Adrenal gland (tissue), 12 donors: ENCODE measurements around the gene SPATS2. TPM values are rescaled to one million over a fixed set of nuclear protein-coding genes. Genes with fewer than 3 reads are reported as not detected.

Experiments
- DNase-seq, 7 donors: peaks; one replicate each; pipeline ENCODE4 v3.0.0-alpha.2; 2019 to 2020
- H3K27ac ChIP-seq, 5 donors: fragments of 200-600 bp; sonication (generic) in 4 of 5; 1 replicate in 3 of 5; 2 replicates in 2 of 5; pipeline versions ENCODE4 v1.5.1 to v1.8.0; 2016 to 2020; ENCODE audit warnings: mild to moderate bottlenecking in 1 of 5
- H3K27me3 ChIP-seq: fragments of 200-600 bp; 2 replicates; pipeline ENCODE4 v1.8.0; 2021
- H3K36me3 ChIP-seq, 2 donors: fragments of 200-600 bp; replicated peaks in 1 of 2; 1 replicate in 1 of 2; 2 replicates in 1 of 2; pipeline versions ENCODE4 v1.5.1 to v1.8.0; 2018 to 2022
- H3K4me1 ChIP-seq, 2 donors: fragments of 200-600 bp; replicated peaks in 1 of 2; 1 replicate in 1 of 2; 2 replicates in 1 of 2; pipeline versions ENCODE4 v1.5.1 to v1.8.0; 2018 to 2021
- H3K4me3 ChIP-seq, 4 donors: fragments of 200-600 bp; sonication (generic) in 3 of 4; one replicate each; pipeline ENCODE4 v1.5.1; 2016 to 2018
- H3K9me3 ChIP-seq, 3 donors: fragments of 200-600 bp; sonication (generic) in 1 of 3; replicated peaks in 1 of 3; 1 replicate in 2 of 3; 2 replicates in 1 of 3; pipeline versions ENCODE4 v1.5.1 to v1.8.0; 2016 to 2021
- POLR2A ChIP-seq, 2 donors: fragments of 450-650 bp; IDR thresholded peaks; one replicate each; pipeline ENCODE4 v1.6.1; 2017; ENCODE audit warnings: antibody characterized with exemption in 2 of 2, mild to moderate bottlenecking in 2 of 2, moderate library complexity in 1 of 2
- WGBS, 4 donors: extraction: QIAGEN DNeasy Blood & Tissue Kit in 2 of 4; methylation state at CpG; one replicate each; pipeline versions ENCODE4 v1.1.5 to v1.1.7; 2013 to 2017; 5-methylcytosine and 5-hydroxymethylcytosine counted together
- intact Hi-C, 2 donors: fragments of 100-400 bp; cut with DNase I; formaldehyde crosslinking; loops; one replicate each; pipeline versions ENCODE4 v1.14.1 to v1.15.0; 2022 to 2023
- polyA plus RNA-seq, 3 donors: library from polyadenylated mRNA; stranded (reverse); fragments of 200-250 nt in 2 of 3; fragments of 350-450 nt in 1 of 3; fragmentation: Illumina TruSeq in 1 of 3; extraction: RNeasy Lipid Tissue Mini Kit (QIAGEN cat#74804) in 1 of 3; gene quantifications; one replicate each; pipeline ENCODE4 v1.2.3, GENCODE V29; 2013 to 2014
- total RNA-seq, 9 donors: library from RNA; depleted of rRNA in 4 of 9; stranded (reverse); fragments of >200 nt in 4 of 9; fragments of 120-200 nt in 1 of 9; fragmentation: NEBNext Ultra II Directional in 1 of 9; extraction: Animal tissue kit (Norgen Biotek cat#: 25700) in 1 of 9; gene quantifications; one replicate each; pipeline versions ENCODE4 v1.1.0 to v1.2.4, GENCODE V29; 2013 to 2023
- TF ChIP-seq, protein P1 (sequence below), 6 experiments: fragments of 450-650 bp in 4 of 6; fragments of 200-600 bp in 2 of 6; sonication (generic) in 1 of 6; IDR thresholded peaks; 1 replicate in 5 of 6; 2 replicates in 1 of 6; pipeline versions ENCODE4 v1.5.1 to v1.8.0; 2016 to 2021; ENCODE audit warnings: antibody characterized with exemption in 6 of 6, mild to moderate bottlenecking in 2 of 6, moderate library complexity in 1 of 6
- donor health status: healthy with polysubstance abuse.
- donor health status: Bipolar disorder and iron deficiency.
- donor health status: DM: yes; HTN: yes; CAD: no.
- donor health status: DM: no; HTN: no; CAD: no.
- donor health status: DM: no; HTN: no; CAD: no.
- donor health status: DM: yes; HTN: yes; CAD: no.

The SPATS2 gene
- total and polyA plus RNA-seq, 12 donors = 4.9 to 23.1 (median 15.1) TPM

- Histone ChIP-seq H3K4me3 (peak within 1 kb of the TSS in 2 of 4 donors; percentile 57), H3K27me3 (no peaks in the 10 kb centered on the region), H3K9me3 (no peaks in the 10 kb centered on the region), H3K27ac (peak within 1 kb of the TSS in 2 of 5 donors; percentile 39 to 52), H3K4me1 (peaks cover 0 to 12% of the 10 kb centered on the region in 2 donors), H3K36me3 (no peaks in the 10 kb centered on the region)
- intact Hi-C loops = no loop called here
- peak in 1 of 2 donors; percentile 34 for TF ChIP-seq POLR2A (IDR thresholded peaks at IDR 0.05)
- TF ChIP-seq, protein P1, sequence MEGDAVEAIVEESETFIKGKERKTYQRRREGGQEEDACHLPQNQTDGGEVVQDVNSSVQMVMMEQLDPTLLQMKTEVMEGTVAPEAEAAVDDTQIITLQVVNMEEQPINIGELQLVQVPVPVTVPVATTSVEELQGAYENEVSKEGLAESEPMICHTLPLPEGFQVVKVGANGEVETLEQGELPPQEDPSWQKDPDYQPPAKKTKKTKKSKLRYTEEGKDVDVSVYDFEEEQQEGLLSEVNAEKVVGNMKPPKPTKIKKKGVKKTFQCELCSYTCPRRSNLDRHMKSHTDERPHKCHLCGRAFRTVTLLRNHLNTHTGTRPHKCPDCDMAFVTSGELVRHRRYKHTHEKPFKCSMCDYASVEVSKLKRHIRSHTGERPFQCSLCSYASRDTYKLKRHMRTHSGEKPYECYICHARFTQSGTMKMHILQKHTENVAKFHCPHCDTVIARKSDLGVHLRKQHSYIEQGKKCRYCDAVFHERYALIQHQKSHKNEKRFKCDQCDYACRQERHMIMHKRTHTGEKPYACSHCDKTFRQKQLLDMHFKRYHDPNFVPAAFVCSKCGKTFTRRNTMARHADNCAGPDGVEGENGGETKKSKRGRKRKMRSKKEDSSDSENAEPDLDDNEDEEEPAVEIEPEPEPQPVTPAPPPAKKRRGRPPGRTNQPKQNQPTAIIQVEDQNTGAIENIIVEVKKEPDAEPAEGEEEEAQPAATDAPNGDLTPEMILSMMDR (IDR thresholded peaks at IDR 0.05) = no peak
- peak; percentile 97 to 99 (median 99) for DNase-seq
- WGBS, 4 donors = 0 to 1% (median 1%) methylated on average over 34 to 65 of the region's 65 CpGs
Observed at GRCh38 chr12:49322708-49323523, 44.3 kb upstream of the SPATS2 start, which contains the start of gene TROAP. TROAP (plus strand) TSS chr12:49323255; CDS start chr12:49323609, 354 bp downstream.

DNA sequence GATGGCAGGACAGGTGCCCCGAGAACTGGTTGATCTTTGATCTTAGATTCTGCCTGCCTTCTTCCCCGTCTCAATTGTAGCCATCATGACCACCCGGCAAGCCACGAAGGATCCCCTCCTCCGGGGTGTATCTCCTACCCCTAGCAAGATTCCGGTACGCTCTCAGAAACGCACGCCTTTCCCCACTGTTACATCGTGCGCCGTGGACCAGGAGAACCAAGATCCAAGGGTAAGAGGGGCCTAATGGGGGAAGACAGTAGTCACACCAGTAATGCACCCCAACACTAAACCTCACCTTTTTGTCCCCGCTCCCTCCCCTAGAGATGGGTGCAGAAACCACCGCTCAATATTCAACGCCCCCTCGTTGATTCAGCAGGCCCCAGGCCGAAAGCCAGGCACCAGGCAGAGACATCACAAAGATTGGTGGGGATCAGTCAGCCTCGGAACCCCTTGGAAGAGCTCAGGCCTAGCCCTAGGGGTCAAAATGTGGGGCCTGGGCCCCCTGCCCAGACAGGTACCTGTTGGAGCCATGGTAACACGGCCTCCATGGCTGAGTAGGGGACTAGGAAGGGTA lies 43.7 kb upstream of the SPATS2 start:
- 11 to 13% (median 12%) methylated on average over 18 to 19 of the region's 19 CpGs for WGBS, 4 donors
- DNase-seq = no peak
- Histone ChIP-seq H3K4me3 (peak overlapping the region in 2 of 4 donors; percentile 9 to 57), H3K4me1 (peaks cover 0 to 12% of the 10 kb centered on the region in 2 donors), H3K9me3 (no peaks in the 10 kb centered on the region), H3K36me3 (no peaks in the 10 kb centered on the region), H3K27ac (no peak overlapping the region), H3K27me3 (no peaks in the 10 kb centered on the region)
- no peak for TF ChIP-seq POLR2A (IDR thresholded peaks at IDR 0.05)
- TF ChIP-seq, protein P1 (IDR thresholded peaks at IDR 0.05) = no peak
- intact Hi-C loops = no loop called here

DNA sequence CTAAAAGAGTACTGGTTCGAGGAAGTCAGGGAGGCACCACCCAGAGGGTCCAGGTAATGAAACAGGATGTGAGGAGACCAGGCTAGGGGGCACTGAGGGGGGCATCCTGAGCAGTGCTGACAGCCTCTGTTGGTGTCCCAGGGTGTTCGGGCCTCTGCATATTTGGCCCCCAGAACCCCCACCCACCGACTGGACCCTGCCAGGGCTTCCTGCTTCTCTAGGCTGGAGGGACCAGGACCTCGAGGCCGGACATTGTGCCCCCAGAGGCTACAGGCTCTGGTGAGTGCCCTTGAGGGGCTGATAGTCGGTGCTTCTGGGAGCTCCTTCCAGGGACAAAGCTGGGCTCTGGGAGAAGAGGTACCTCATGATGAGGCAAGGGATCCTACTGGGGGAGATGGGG lies 41.7 kb upstream of the SPATS2 start:
- TF ChIP-seq, protein P1 (IDR thresholded peaks at IDR 0.05) = no peak
- no peak for TF ChIP-seq POLR2A (IDR thresholded peaks at IDR 0.05)
- no peaks in the 10 kb centered on the region for H3K9me3 ChIP-seq
- peaks cover 0 to 12% of the 10 kb centered on the region in 2 donors for H3K4me1 ChIP-seq
- no peak overlapping the region for H3K27ac ChIP-seq
- no peaks in the 10 kb centered on the region for H3K27me3 ChIP-seq
- no peaks in the 10 kb centered on the region for H3K36me3 ChIP-seq
- intact Hi-C loops = no loop called here
- no peak for DNase-seq
- H3K4me3 ChIP-seq = no peak overlapping the region
- WGBS, 4 donors = 80 to 92% (median 89%) methylated on average over 1 to 6 of the region's 6 CpGs

GRCh38 chr12:49327368-49327767 lies 39.9 kb upstream of the SPATS2 start:
- Histone ChIP-seq H3K9me3 (no peaks in the 10 kb centered on the region), H3K36me3 (no peaks in the 10 kb centered on the region), H3K27me3 (no peaks in the 10 kb centered on the region), H3K4me3 (no peak overlapping the region), H3K27ac (no peak overlapping the region), H3K4me1 (peaks cover 0 to 8% of the 10 kb centered on the region in 2 donors)
- peak in 1 of 7 donors; percentile 4 for DNase-seq
- TF ChIP-seq, protein P1 (IDR thresholded peaks at IDR 0.05) = no peak
- TF ChIP-seq POLR2A (IDR thresholded peaks at IDR 0.05) = no peak
- intact Hi-C loops = no loop called here
